HG03342 (cell line): ENCODE measurements around the gene ZNF529.
"Not testable (repeated sequence)": the region's sequence is repeated elsewhere in the genome, so short reads cannot be mapped to it uniquely, and the experiment has no call there.

Experiments used
- ATAC-seq: cut with Tn5 transposase; IDR thresholded peaks from one replicate; pipeline ENCODE4 v1.9.1; 2021; ENCODE audit warnings: mild to moderate bottlenecking, moderate library complexity; ENCODE audit not compliant: unreplicated experiment

The ZNF529 gene

GRCh38 chr19:36573020-36573894 is at the start of gene ZNF529:
ZNF529 (minus strand) TSS chr19:36573292; CDS start chr19:36572346, 946 bp downstream.
- peak; percentile 90 for ATAC-seq

GRCh38 chr19:36605877-36606478 is 32.9 kb upstream of the ZNF529 start:
- ATAC-seq = peak; percentile 12

GRCh38 chr19:36605101-36605876 is 32.2 kb upstream of the ZNF529 start, which contains the start of gene ZNF382:
ZNF382 (plus strand) TSS chr19:36605313; CDS start chr19:36609915, 4,602 bp downstream.
- peak; percentile 70 for ATAC-seq

GRCh38 chr19:36604656-36605100 is 31.6 kb upstream of the ZNF529 start:
- ATAC-seq = peak; percentile 71

GRCh38 chr19:36602681-36603080 is 29.6 kb upstream of the ZNF529 start:
- not testable (repeated sequence) for ATAC-seq

GRCh38 chr19:36579255-36579654 is 6.2 kb upstream of the ZNF529 start:
- no peak for ATAC-seq

GRCh38 chr19:36577271-36577996 is 4.3 kb upstream of the ZNF529 start:
- no peak for ATAC-seq

GRCh38 chr19:36574741-36575140 is 1.6 kb upstream of the ZNF529 start:
- no peak for ATAC-seq

- ATAC-seq = no peak
Measured at GRCh38 chr19:36573895-36574720, 1.0 kb upstream of the ZNF529 start.

- no peak for ATAC-seq
Measured at GRCh38 chr19:36572593-36573019, 486 bp downstream of the ZNF529 start.

- ATAC-seq = no peak
Measured at GRCh38 chr19:36564391-36564790, 8.7 kb downstream of the ZNF529 start.

GRCh38 chr19:36547001-36547732 is 25.9 kb downstream of the ZNF529 start:
- ATAC-seq = no peak

GRCh38 chr19:36528921-36529518 is 44.1 kb downstream of the ZNF529 start:
- ATAC-seq = no peak

GRCh38 chr19:36528194-36528920 is 44.7 kb downstream of the ZNF529 start, which contains the start of gene ZNF260:
ZNF260 (minus strand) TSS chr19:36528271; CDS start chr19:36515238, 13,033 bp downstream.
- peak; percentile 81 for ATAC-seq

- ATAC-seq = no peak
Measured at GRCh38 chr19:36527873-36528193, 45.3 kb downstream of the ZNF529 start.

- ATAC-seq = no peak
Measured at GRCh38 chr19:36527341-36527740, 45.8 kb downstream of the ZNF529 start.

- ATAC-seq = no peak
Measured at GRCh38 chr19:36526581-36526980, 46.5 kb downstream of the ZNF529 start.

GRCh38 chr19:36524617-36525016 is 48.5 kb downstream of the ZNF529 start:
- ATAC-seq = no peak
